Activated CD4-positive, CD25-positive, alpha-beta regulatory T cell treated with anti-CD3 and anti-CD28 coated beads, Interleukin-2, amount 50 U/mL, for 16 hours (primary cell): ENCODE results near the gene TUBB4A.

Source experiments
- DNase-seq: peaks from one replicate; pipeline ENCODE4 v3.0.0-alpha.2; 2020; ENCODE audit warnings: low read depth, low spot score

The TUBB4A gene

DNA sequence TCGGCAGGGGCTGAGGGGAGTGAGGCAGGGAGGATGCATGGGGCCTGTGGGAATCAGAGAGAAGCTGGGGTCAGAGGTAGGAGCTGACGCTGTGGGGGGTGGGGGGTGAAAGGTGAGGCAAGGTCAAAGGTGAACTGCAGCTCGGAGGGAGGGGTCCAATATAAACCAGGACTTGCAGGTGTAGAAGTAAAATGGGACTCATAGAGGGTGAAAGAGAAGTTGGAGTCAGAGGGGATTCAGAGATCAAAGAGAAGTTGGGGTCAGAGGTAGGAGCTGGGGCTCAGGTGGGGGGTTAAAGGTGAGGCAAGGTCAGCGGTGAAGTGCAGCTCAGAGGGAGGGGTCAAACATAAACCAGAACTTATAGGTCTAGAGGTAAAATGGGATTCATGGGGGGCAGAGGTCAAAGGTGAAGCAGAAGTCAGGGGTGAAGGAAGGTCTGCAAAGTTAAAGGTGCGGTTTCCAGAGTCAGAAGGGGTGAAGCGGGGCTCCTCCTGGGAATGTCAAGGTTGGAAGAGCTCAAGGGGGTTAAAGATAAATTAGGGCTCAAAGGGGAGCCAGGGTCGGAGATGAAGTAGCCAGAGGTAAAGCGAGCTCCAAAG is 7.6 kb downstream of the TUBB4A start:
- no peak for DNase-seq

DNA sequence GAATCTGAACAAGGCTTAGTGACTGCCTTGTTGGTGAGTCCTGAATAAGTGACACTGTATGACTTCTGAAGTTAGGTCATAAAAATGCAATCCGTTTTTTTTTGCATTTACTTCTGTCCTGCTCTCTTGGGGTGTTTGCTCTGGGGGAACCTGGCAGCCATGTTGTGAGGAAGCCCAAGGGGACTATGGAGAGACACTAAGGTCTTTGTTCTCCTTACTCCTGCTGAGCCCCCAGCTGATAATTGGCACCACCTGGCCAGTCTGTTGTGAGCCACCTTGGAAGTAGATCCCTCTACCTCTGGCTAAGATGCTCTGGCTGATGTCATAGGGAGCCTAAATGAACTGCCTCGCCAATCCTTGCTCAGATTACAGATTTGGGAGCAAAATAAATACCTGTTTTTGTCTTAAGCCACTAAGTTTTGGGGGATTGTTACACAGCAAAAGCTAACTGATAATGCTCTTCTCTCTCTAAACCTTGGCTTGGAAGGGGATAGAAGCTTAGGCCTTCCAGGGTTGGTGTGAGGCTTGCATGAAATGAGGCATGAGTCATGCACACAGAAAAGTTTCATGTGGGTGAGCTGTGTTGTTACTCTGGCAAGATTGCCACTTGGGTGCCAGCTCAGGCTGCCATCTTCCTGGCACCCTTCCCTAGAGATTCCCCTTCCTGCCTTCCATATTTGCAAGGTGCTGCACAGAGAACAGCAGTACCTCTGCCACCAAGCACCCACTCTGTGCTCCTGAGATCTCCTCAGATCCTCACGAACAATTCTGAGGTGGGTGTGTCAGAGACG is 10.1 kb downstream of the TUBB4A start:
- DNase-seq = no peak

GRCh38 chr19:6490134-6490533 is 12.0 kb downstream of the TUBB4A start:
- DNase-seq = no peak

GRCh38 chr19:6489278-6490061 is 12.6 kb downstream of the TUBB4A start:
- no peak for DNase-seq

DNA sequence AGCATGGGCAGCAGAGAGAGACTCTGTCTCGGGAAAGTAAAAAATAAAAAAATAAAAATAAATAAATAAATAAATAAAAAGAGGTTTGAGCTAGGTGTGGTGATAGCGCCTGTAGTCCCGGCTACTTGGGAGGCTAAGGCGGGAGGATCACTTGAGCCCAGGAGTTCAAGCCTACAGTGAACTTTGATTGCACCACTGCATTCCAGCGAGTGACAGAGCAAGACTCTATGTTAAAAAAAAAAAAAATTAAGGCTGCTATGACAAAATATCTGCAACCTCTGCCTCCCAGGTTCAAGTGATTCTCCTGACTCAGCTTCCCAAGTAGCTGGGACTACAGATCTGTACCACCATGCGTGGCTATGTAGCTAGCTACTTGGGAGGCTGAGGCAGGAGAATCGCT is 17.3 kb downstream of the TUBB4A start:
- DNase-seq = no peak

DNA sequence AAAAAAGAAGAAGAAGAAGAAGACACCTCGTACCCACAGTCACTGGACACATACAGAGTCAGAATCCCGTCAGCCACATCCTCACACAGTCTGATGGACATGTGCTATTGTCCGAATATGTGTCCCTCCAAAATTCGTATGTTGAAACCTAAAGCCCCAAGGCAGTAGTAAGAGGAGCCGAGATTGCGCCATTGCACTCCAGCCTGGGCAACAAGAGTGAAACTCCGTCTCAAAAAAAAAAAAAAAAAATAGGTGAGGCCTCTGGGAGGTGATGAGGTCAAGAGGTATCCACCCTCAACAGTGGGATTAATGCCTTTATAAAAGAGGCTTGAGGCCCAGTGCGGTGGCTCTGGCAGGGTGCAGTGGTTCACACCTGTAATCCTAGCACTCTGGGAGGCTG is 17.9 kb downstream of the TUBB4A start:
- DNase-seq = no peak

- DNase-seq = no peak
These were observed 18.9 kb downstream of the TUBB4A start for GRCh38 chr19:6483235-6483634.

DNA sequence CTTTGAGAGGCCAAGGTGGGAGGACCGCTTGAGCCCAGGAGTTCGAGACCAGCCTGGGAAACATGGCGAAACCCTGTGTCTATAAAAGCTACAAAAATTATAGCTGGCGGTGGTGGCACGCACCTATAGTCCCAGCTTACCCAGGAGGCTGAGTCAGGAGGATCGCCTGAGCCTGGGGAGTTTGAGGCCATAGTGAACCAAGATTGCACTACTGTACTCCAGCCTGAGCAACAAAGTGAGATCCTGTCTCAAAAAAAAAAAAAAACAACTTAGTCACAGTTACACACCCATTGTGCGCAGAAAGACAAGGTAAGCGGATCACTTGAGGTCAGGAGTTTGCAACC is 19.8 kb downstream of the TUBB4A start:
- DNase-seq = no peak

DNA sequence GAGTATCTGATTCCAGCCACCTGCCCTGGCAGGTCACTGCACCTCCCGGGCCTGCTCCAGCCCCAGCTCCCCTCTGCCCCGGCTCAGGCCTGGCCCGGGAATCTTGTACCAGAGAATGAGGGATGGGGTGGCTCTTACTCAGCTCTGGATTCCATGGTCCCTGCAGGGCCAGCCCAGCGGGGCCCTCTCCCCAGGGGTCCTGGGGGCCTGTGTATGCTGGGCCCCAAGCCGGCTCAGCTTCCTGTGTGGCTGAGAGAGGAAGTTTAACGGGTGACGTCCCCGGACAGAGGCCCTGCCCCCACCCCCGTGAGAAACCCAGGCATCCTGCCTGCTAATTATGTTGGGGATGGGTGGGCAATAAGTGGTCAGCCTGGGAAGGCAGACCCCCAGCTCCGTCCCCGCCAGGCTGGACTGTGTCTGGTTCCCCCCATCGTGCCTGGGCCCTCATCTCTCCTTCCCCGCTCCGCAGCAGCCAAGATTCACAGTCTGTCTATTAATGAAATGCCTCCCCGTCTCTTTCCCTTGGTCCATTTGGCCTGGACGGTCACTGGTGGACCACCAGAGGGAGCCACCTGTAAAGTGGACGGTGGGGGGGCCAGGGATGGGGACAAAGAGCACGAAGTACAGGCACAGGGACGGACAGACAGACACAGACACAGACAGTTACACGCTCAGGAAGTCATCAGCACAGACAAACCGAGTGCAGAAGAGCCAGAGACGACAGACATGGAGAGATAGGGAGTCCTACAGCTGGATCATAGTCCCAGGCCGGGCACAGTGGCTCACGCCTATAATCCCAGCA is 20.4 kb downstream of the TUBB4A start, which contains the start of gene DENND1C:
TSS of gene DENND1C (minus strand) at position 247 of the 802 bp plus-strand sequence. CDS start at position 155, 92 bp downstream.
- no peak for DNase-seq

- DNase-seq = no peak
These were observed 21.2 kb downstream of the TUBB4A start for GRCh38 chr19:6480848-6481415.

- DNase-seq = no peak
These were observed 22.2 kb downstream of the TUBB4A start for GRCh38 chr19:6479836-6480398.

DNA sequence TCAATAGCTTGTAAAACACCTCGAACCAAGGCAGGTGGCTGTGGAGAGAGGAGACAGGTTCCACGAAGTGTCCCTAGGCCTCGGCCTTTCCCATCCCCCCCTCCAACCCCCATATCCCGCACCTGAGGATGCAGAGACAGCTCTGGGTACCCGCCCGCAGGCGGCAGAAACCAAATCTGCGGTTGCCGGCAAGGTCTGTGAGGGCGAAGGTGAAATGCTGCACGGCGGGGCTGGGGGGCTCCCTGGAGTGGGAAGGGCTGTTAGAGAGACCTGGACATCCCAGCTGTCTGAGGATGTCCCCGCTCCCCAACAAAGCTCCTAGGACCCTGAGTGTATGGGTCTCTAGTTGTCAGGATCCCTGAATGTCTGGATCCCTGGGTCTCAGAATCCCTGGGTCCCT is 23.3 kb downstream of the TUBB4A start:
- no peak for DNase-seq

GRCh38 chr19:6476896-6477431 is 25.1 kb downstream of the TUBB4A start:
- DNase-seq = no peak

- peak; percentile 34 for DNase-seq
These were observed 25.8 kb downstream of the TUBB4A start for GRCh38 chr19:6476155-6476895.

DNA sequence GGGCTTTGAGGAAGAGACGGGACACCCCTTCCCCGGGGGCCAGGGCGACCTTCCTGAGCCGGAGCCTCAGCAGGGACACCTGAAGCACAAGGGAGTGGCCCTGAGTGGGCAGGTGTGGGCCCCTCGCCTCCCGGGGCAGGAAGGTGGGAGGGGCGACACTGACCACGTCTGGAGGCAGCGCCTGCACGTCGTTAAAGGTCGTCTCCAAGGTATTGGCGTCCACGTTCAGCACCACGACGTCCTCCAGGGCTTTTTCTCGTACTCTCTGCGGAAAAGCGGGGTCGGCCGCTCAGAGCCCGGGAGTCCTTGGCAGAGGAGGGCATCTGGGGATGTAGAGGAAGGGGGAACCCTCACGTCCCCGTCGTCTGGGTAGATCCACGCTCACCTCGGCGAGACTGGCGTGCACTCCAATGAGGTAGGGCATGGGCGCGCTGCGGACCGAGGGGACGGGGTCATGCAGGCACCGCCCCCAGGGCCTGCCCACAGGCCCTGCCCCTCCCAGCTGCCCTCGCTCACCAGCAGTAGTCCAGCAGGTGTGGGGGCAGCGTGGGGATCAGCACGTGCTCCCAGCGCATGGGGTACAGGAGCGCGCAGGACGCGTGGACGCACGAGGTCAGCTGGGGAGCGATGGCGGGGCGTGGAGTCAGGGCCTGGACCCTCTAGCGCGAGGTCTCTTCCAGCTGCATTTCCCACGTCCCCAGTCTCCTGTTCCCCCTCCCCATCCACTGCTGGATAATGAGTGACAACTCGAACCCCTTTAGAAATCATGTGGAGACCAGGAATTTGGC is 26.6 kb downstream of the TUBB4A start:
- DNase-seq = no peak

GRCh38 chr19:6473647-6474046 is 28.5 kb downstream of the TUBB4A start:
- no peak for DNase-seq

DNA sequence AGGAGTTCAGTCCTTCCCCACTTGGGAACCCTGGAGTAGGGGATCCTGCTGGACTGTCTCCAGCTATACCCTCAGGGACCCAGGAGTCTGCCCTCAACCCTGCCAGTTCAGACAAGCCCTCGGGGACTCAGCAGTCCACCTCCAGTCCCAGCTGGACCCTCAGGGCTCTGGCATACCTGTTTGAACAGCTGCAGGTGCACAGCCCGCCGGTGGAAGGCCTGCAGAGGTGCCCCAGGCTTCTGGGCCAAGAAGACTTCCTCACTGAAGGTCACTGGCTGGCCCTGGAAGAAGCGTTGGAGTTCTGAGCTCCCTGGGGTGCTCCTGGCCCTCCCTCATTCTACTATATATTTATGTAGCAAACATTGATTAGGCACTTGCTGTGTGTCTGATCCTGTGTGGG is 29.4 kb downstream of the TUBB4A start:
- no peak for DNase-seq

- DNase-seq = no peak
These were observed 31.0 kb downstream of the TUBB4A start for GRCh38 chr19:6471076-6471475.

DNA sequence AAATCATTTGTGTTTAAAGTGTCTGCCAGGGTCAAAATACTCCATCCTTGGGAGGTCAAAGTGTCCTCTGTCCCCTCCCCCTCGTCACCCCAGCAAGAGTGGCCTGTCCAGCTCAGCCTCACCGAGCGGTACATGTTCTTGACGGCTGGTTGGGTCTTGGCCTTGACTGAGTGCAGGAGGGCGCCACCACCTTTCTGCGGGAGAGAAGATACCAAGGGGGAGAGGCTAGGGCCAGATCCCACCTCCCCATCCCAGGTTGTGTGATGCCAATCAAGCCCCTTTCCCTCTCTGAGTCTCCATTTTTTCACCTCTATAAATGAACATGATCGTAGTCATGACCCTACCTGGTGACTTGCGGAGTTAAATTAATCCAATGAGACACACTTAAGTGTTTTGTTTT is 31.9 kb downstream of the TUBB4A start:
- DNase-seq = no peak
